ENCODE results near the gene TNFAIP2.
A peak's percentile ranks its signal among the peaks of the same experiment; 100 is the strongest.
"Not testable (repeated sequence)": the region's sequence is repeated elsewhere in the genome, so short reads cannot be mapped to it uniquely, and the experiment has no call there.

Gene TNFAIP2

DNA sequence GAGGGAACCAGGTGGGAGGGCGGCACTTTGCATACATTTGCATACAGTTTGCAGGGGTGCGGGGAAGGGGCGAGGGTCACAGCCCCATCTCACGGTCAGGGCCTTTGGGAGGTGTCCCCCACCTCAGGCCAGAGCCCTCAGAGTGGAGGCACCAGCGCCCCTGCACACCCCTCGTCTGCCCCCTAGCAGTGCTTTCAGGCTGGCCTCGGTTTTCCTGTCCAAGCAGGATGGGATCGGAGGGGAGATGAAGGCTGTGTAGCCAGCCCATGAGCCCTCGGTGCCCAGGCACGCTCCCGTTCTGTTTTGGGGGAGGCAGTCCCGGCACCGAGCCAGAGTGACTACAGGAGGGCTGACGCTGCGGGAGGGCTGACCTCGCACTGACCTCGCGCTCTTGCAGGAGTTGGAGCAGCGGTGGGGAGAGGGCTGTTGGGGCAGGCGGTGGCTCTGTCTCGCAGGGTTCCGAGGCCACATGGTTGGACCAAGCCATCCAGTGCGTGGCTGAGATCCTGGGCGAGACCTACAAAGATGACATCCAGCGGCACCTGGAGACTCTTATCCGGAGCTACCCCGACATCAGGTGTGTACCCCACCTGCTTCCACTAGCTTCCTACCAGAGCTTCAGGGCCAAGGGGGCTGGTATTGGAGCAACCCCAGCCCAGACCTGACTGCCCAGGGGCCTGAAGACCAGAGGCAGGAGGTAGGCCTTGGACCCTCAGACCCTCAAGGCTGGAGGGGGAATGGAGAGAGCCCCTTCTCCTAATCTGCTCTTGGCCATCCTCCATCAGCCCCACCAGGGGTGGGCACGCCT is 15.1 kb upstream of the TNFAIP2 start:
- no peak for DNase-seq

DNA sequence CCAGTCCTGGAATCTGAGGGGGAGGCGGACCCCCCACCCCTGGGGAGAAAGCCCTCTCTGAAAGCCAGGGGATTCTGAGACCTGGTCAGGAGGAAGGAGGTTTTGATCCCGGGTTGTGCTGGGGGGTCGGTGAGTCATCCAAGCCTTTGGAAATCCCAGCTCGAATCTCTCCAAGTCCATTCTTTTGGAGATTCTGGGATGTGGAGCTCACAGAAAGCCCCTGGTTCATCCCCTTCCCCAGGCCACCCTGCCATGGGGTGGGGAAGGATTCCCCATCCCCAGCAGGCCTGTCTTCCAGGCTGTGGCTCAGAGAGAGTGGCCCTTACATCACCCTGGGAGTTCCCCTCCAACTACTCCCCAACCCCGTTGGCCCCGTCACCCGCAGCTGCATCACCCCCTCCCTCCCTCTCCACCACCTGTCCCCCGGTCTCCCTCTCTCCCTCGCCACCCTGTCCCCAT is 14.5 kb upstream of the TNFAIP2 start:
- peak; percentile 89 for DNase-seq

DNA sequence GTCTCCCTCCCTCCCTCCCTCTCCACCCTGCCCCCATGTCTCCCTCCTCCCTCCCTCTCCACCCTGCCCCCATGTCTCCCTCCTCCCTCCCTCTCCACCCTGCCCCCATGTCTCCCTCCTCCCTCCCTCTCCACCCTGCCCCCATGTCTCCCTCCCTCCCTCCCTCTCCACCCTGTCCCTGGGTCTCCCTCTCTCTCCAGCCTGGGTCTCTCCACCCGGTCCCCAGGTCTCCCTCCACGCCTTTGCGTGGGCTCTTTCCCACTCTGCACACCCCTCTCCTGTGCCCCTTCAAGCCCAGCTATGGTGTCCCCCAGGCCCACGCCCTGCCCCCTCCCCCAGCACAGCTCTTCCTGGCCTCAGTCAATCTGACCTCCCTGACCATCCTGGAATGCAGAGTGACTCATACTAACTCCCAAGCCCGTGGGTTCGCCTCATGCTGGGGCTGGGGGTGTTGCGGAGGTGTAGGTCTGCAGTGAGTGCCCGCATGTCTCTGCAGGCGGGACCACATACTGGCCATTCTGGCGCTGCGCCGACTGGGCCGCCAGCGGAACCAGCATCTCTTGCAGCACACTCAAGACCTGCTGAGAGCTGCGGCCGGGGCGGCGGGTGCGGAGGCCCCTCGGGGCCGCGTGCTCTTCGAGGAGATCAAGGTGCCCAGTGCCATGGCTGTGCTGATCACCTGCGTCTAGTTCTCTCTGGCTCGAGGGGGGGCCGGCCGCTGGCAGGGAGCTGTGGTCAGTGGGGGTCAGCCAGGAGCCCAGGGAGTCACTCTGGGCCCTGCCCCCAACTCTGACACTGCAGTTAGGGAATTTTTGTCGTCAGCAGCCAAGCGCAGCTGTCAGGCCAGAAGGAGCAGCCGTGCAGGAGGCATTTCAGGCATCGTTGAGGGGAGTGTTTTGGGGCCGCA is 13.5 kb upstream of the TNFAIP2 start:
- no peak for DNase-seq

DNA sequence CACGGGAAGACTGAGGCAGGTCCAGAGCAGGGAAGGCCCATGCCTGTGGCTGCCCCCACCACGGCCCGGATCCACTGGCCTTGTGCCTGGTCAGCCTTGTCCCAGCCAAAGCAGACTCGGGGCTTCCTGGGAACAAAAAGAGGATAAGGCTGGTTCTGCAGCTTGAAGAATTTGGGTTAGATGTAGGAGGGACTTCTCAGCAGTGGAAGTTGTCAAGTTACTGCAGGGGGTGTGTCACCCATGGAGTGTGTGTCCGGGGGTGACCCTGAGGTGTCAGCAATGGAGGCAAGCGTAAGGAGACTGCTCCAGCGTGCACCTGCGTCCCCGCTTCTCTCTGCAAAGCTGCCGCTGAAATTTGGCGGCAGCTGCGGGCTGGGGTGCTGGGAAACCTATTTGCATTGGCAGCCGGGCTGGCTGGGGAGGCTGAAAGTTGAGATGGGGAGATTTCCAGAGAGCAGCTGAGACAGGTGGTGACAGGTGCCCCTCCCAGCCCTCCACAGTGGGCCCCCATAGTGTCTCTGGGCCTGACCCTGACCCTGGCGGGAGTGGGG is 12.5 kb upstream of the TNFAIP2 start:
- no peak for DNase-seq

DNA sequence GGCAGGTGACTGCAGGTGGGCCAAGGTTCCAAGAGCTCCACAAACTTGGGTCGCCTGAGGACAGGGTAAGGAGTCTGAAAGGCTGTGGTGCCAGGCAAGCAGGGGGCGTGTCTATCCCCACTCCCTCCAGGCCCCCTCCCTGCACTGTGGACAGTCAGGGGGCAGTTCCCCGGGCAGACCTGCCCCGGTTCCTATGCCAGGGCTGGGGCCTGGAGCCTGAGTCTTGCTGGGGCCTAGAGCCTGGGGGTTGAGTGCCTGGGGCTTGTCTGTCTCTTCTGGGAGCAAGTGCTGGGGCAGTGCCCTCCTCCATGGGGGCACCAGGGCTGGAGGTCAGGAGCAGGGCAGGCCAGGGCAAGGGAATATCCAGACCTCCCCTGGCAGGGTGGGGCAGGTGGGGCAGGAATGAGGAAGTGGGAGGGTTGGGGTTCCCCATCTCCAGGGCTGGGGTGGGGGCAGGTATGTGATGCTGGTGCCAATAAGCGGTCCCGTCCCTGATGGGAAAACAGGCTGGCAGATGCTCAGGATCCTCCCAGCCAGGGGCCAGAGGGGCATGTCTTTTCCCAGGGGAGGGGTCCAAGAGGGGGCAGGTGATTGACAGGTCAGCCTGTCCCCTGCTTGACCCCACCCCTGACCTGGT is 11.9 kb upstream of the TNFAIP2 start:
- peak; percentile 15 for DNase-seq

DNA sequence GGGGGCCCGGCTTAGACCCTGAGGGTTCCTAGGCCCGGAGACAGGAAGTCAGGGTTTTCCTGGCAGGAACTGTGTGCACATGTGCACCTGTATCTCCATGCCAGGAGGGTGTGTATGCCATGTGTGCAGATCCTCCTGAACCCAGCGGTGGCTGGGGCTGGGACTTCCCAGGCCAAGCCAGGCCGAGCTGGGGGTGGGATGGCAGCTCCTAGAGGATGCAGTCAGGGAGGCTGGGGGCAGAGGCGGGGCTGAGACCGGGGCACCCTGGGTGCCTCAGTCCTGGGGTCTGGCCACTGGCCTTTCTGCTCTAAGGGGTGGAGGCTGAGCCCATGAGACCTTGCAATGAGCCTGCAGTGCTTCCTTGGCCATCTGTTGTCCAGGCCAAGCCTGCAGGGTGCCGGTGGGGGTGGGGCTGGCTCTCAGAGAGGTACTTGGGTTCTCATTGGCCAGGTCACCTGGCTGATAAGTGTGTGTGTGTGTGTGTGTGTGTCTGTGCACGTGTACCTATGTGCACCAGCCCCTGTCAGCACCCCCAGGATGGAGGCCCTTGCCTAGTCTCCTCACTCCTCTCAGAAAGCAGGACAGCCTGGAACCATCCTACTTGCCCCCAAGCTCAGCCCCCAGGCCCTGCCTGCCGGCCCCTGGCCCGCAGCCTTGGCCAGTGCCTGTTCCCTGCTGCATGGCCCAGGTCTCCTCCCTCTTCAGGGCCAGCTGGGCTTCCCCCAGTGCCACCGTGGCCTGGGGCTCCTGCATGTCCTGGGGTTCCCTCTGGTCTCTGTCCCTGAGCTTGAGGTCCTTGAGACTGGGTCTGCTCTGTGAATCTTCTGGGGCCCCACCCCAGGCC is 10.6 kb upstream of the TNFAIP2 start:
- DNase-seq = no peak

DNA sequence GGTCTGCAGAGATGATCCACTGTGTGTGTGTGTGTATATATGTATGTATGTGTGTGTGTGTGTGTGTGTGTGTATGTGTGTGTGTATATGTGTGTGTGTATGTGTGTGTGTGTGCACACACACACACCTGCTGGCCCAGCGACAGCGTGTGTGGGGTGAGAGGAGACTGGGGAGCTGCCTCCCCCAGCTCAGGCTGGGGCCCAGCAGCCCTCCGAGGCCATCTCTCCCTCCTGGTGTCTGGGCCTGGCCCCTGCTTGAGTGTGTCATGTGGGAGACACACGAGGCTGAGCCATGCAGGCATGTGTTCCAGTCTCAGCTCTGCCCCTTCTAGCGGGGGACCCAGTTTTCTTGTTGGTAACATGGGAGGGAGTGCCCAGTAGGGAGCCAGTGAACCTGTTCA is 10.0 kb upstream of the TNFAIP2 start:
- no peak for DNase-seq

DNA sequence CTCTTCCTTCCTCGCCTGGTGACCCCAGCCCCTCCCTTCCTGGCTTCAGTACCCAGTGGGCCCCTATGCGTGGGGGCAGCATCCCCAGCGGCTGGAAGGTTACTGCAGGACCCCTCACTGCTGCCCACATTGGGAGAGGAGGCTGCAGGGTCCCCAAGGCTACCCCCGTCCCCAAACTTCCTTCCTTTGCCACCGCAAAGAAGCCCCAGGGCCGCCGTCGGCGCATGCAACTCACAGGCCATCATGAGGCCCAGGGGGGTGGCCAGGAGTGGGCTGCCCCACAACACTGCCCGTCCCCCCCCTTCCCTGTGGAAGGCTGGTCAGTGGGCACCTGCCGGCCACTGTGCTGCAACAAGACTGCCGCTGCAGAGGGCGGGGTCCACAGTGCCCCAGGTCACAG is 9.5 kb upstream of the TNFAIP2 start:
- no peak for DNase-seq

DNA sequence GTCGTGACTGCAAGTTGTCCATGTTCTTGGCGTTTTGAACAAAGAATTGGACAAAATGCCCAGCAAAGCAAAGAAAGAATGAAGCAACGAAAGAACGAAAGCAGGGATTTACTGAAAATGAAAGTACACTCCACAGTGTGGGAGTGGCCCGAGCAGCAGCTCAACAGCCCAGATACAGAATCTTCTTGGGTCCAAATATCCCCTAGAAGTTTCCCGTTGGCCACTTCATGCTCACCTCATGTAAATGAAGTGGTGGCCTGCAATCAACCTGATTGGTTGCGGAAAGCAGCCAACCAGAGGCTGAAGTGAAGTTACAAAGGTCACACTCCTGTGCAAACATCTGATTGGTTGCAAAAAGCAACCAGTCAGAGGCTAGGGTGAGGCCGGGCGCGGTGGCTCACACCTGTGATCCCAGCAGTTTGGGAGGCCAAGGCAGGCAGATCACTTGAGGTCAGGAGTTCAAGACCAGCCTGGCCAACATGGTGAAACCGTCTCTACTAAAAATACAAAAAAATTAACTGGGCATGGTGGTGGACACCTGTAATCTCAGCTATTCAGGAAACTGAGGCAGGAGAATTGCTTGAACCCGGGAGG is 8.1 kb upstream of the TNFAIP2 start:
- DNase-seq = peak; percentile 89

DNA sequence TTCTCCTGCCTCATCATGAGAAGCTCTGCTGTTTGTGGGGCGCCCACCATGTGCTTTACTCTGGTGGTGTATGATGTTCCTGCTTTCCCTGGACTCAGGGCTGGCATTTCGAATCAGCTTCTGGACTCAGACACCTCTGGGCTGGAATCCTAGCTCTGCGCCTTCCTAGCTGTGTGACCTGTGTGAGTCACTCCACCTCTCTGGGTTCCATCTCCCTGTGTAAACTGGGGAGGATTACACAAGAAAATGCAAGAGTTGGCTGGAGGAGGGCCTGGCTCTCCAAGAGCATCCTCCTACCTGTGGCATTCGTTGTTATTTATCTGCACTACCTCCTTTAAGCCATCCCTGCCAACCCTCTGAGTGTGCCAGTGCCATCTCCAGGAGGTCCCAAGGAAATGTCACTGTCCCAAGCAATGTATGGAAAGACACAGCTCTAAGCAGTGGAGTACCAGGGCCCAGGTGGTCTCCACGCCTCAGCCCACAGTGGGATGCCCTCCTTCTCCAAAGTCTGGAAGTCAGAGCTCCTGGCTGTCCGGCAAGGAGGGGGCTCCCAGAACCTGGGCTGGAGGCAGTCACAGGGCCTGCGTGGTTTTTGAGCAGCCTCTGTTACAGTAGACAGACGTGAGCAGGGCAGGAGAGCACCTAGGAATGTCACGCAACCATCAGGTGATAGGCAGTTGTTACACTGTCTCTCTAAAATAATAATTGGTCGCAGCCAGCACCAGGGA is 7.3 kb upstream of the TNFAIP2 start:
- no peak for DNase-seq

DNA sequence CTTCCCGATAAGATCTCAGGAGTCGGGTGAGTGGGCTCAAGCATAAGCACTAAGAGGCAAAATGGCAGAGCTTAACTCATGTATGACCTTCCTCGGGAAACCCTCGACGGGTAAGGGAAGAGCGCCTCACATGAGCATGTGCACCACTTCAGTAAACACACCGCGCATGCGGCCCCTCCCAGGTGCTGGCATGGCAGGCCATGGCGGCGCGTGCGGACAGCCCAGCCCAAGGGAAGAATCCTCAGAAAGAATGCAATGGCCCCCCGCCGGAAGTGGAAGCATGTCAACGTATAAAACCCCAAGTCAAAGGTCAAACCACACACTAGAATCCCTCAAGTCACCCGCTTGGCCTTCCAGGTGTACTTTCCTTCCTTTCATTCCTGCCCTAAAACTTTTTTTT is 6.6 kb upstream of the TNFAIP2 start:
- no peak for DNase-seq

DNA sequence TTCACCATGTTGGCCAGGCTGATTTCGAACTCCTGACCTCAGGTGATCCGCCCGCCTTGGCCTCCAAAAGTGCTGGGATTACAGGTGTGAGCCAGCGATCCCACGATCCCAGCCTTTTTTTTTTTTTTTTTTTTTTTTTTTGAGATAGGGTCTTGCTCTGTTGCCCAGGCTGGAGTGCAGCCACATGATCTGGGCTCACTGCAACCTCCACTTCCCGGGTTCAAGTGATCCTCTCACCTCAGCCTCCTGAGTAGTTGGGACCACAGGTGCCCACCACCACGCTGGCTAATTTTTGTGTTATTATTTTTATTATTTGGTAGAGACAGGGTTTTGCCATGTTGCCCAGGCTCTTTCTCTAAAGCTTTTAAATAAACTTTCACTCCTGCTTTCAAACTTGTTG is 5.8 kb upstream of the TNFAIP2 start:
- DNase-seq = not testable (repeated sequence)

DNA sequence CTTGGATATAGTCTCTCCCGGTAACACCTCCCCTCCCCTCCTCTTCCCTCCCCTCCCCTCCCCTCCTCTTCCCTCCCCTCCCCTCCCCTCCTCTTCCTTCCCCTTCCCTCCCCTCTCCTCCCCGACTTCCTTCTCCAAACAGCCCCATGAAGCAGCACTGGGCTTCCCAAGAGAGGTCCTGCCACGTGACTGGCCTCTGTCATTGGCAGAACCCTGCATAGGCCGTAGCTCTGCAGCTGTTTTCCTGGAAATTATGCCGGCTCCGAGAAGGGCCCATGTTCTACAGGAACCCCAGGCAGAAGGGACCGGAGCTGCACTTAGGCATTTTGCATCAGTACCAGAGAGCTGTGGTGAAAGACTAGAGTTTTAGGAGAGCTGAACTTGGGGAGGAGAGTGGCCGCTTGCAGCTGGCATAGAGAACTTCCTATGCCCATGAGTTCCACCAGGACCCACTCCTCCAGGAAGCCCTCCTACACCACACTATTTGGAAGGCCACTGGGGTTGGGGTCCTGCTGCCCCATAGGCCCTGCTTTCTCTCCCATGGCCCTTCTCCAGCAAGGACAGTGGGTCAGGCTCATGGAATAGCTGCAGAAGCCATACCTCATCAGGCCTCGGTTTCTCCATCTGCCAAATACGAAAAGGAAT is 5.1 kb upstream of the TNFAIP2 start:
- peak; percentile 92 for DNase-seq

DNA sequence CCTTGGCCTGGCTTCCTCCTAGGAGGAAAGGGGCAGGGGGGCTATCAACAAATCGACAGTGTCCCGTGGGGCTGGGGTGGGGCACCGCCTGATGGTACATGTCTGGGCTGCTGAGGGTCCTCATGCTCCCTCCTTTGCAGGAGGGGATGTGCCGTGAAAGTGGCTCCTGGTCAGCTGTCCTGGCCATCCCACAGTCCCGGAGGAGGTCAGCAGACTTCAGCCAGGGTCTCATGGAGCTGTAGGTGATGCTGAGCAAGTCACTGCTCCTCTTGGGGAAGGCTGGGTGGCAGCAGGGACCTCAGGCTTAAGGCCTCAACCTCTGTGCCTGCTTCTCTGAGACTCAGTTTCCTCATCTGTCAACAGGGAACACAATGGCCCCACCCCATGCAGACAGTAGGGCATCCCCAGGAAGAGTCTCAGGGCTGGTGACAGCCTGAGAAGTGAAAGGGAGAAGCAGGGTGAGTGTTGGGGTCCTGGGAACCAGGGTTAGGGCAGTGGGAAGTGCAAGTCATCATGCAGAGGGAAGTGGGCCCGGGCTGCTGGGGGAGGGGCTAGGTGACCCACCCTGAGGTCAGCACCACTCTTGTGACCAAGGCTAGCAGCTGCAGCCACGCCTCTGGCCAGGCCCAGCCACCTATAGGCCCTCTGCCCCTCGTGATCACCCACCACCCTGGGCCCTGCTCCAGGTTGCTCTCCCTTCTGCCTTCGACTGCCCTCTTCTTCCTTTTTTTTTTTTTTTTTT is 4.4 kb upstream of the TNFAIP2 start:
- DNase-seq = peak; percentile 98

DNA sequence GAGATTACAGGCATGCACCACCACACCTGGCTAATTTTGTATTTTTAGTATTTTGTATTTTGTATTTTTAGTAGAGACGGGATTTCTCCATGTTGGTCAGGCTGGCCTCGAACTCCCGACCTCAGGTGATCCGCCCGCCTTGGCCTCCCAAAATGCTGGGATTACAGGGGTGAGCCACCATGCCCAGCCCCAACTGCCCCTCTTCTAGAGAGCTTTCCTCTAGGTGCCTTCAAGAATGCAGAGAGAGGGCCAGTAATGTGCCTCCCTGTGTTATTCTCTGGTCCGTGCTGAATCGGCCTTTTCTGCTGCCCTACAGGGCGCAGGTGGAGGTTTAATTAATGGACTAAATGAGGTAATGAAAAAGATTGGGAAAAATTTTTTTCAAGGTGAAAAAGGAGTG is 3.7 kb upstream of the TNFAIP2 start:
- DNase-seq = not testable (repeated sequence)

DNA sequence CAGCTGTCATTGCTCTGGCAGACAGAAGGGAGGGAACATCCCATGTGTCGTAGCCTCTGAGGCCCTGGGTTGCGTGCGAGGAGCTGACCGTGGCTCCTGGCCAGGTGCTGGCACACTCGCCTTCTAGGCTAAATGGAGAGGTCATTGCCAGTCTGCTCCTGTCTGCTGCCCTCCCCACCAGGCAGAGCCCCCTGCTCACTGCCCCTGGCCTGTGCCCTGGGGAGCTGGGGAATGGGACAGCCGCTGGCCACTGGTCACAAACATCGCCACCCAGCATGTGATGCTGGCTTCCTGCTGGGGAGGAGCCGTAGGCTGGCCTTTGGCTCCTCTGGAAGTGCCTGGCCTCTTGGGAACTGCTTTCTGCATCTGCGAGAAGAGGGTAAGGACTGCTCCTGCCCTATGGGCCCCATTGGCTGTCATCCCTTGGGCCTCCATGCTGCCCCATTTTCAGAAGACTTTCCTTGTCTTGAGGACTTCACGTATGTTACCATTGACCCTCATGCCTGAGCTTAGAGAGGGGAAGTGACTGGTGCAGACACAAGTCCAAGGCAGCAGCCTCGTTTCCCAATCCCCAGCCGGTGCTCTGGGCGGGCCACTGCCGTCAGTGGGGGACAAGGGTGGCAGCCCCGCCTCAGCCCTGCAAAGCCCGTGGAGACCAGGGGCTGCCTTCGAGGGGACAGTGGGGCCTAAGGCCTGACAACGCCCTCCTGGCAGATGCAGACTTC is 2.0 kb upstream of the TNFAIP2 start:
- DNase-seq = peak; percentile 88

DNA sequence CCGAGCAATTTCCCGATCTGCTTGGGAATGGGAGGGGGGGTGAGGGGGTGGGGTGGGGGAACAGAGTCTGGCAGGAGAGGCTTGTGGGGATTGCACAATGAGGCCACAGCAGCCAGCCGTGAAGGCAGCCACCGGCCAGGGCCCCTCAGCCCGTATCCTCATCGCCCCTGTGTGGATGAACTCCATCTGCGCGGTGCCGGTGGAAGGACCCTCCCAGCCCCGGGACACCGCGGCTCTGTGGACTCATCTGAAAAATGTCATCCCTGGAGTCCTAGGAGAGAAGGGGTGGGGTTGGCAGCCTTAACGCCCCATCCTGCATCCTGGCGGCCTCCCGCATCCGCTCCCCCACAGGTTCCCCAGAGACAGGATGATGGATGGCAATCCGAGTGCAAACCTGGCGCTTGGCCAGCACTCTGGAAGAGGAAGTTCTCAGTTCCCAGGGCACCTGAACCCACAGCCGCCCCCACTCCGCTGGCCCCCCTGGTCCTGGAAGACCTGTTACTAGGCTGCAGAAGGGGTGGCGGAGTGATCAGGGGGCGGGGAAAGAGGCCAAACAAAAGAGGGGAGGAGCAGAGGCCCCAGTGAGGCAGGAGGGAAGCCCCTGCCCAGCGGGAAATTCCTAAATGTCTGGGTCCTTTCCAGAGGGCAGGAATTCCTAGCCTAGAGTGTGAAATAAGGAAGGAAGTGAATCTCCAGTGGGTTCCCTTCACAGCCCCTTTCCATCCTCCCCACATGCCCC is 1.2 kb upstream of the TNFAIP2 start:
- DNase-seq = peak; percentile 90

DNA sequence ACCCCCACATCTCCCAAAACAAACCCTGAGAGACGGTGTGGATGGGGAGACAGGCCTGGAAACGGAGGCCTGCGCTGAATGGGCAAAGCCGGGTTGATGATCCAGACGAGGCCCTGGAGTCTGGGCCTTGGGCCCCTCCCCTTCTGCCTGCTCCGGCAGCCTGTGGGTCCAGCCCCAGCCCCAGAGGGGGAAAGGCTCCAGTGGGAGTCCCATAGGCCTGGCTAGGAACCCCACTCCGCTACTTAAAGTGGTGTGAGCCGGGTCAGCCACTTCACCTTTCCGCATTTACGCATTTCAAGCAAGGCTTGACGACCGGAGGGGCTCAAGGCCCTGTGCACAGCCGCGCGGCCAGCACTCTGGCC is 695 bp upstream of the TNFAIP2 start:
- no peak for DNase-seq

Measured in suppressor macrophage treated with lipopolysaccharide for 4 hours (primary cell).